GM12878 (cell line): Measurements from ENCODE around the gene GPC3. TPM values are rescaled to one million over a fixed set of nuclear protein-coding genes. Genes with fewer than 3 reads are reported as not detected.

Experiments used
- ATAC-seq: fragments of 200-7000 bp; cut with Tn5 transposase; 3 replicates; pipeline ENCODE4 v1.9.1; 2020; ENCODE audit warnings: mild to moderate bottlenecking, moderate library complexity
- BruUV-seq: library from RNA; stranded (reverse); fragments of 400-500 nt; replicated peaks from 2 replicates; lab custom pipeline; 2021; lab: Mats Ljungman, UMichigan
- CTCF ChIA-PET: fragments of 300-600 bp; sonication (Branson Sonifier 250); formaldehyde crosslinking; extraction: SDS; loops from one replicate; lab custom pipeline; 2021; ENCODE audit warnings: inconsistent platforms; lab: Yijun Ruan, JAX
- POLR2A ChIA-PET: fragments of 350-600 bp; formaldehyde crosslinking; extraction: SDS; loops from one replicate; lab custom pipeline; 2021; ENCODE audit warnings: inconsistent platforms; lab: Charles Lee
- RAD21 ChIA-PET: fragments of 300-600 bp; sonication (Branson Sonifier 250); formaldehyde crosslinking; loops from one replicate; lab custom pipeline; 2023; ENCODE audit warnings: antibody characterized with exemption; ENCODE audit not compliant: unreplicated experiment; lab: Charles Lee
- SMC1A ChIA-PET: fragments of 300-600 bp; sonication (Branson Sonifier 250); formaldehyde crosslinking; loops from one replicate; lab custom pipeline; 2023; ENCODE audit not compliant: unreplicated experiment, uncharacterized antibody; lab: Charles Lee
- DNase-seq: peaks from one replicate; pipeline ENCODE4 v3.0.0-alpha.2; 2011; ENCODE audit warnings: low read depth, low spot score
- FAIRE-seq: peaks from 3 replicates; lab custom pipeline; 2011; peaks lifted over from hg19 to GRCh38; lab: Jason Lieb, UNC
- H2AFZ ChIP-seq: 2 replicates; pipeline ENCODE4 v1.6.0; 2011; ENCODE audit warnings: low read depth, low read length, control low read depth; ENCODE audit not compliant: control insufficient read depth
- H3K27ac ChIP-seq: 2 replicates; pipeline ENCODE4 v1.5.1; 2011; ENCODE audit warnings: control low read depth; ENCODE audit not compliant: control insufficient read depth, insufficient read depth
- H3K27me3 ChIP-seq, 2 experiments: replicated peaks in 1 of 2; 2 replicates each; pipeline versions ENCODE4 v1.6.0 to v1.6.1; 2011; ENCODE audit warnings: low read length in 1 of 2; ENCODE audit not compliant: control insufficient read depth in 2 of 2, insufficient read depth in 2 of 2
- H3K36me3 ChIP-seq, 2 experiments: 2 replicates each; pipeline ENCODE4 v1.5.1; 2011; ENCODE audit warnings: low read length in 1 of 2; ENCODE audit not compliant: control insufficient read depth in 2 of 2, insufficient read depth in 2 of 2
- H3K4me1 ChIP-seq: 2 replicates; pipeline ENCODE4 v1.6.1; 2011; ENCODE audit warnings: mild to moderate bottlenecking, low read length, moderate library complexity, mixed read lengths; ENCODE audit not compliant: control insufficient read depth, insufficient read depth
- H3K4me2 ChIP-seq: 2 replicates; pipeline ENCODE4 v1.6.0; 2011; ENCODE audit warnings: control low read depth; ENCODE audit not compliant: control insufficient read depth, insufficient read depth
- H3K4me3 ChIP-seq: fragments of 200-600 bp; sonication (generic); 2 replicates; pipeline ENCODE4 v1.5.1; 2016
- H3K79me2 ChIP-seq: 2 replicates; pipeline ENCODE4 v1.6.0; 2011; ENCODE audit warnings: low read length; ENCODE audit not compliant: control insufficient read depth, insufficient read depth
- H3K9ac ChIP-seq: 2 replicates; pipeline ENCODE4 v1.8.0; 2011; ENCODE audit warnings: low read length, control low read depth, mixed read lengths; ENCODE audit not compliant: control insufficient read depth, insufficient read depth
- H3K9me3 ChIP-seq: replicated peaks from 3 replicates; pipeline ENCODE4 v1.5.1; 2011; ENCODE audit warnings: mild to moderate bottlenecking, low read length; ENCODE audit not compliant: control insufficient read depth, insufficient read depth
- H4K20me1 ChIP-seq: 2 replicates; pipeline ENCODE4 v1.6.0; 2011; ENCODE audit not compliant: control insufficient read depth, insufficient read depth
- BACH1 ChIP-seq: fragments of 450-650 bp; IDR thresholded peaks from 2 replicates; pipeline ENCODE4 v1.6.1; 2017; ENCODE audit warnings: mild to moderate bottlenecking, borderline replicate concordance
- BCL3 ChIP-seq: IDR thresholded peaks from 2 replicates; pipeline ENCODE4 v1.6.1; 2011; ENCODE audit warnings: borderline replicate concordance, low read depth, mild to moderate bottlenecking, moderate library complexity, low read length; ENCODE audit not compliant: insufficient read depth, poor library complexity, severe bottlenecking
- CBX5 ChIP-seq: sonication (generic); IDR thresholded peaks from 2 replicates; pipeline ENCODE4 v1.6.1; 2016; ENCODE audit warnings: low read depth, moderate library complexity, mild to moderate bottlenecking, inconsistent platforms
- CREB1 ChIP-seq: IDR thresholded peaks from 2 replicates; pipeline ENCODE4 v1.6.1; 2012; ENCODE audit warnings: low read depth, mild to moderate bottlenecking, inconsistent platforms
- EGR1 ChIP-seq, 2 experiments: IDR thresholded peaks; 1 replicate in 1 of 2; 2 replicates in 1 of 2; pipeline ENCODE4 v1.6.1; 2011 to 2012; ENCODE audit warnings: low read depth in 2 of 2, low read length in 2 of 2, borderline replicate concordance in 1 of 2, mild to moderate bottlenecking in 1 of 2, moderate library complexity in 1 of 2
- IRF5 ChIP-seq: fragments of 450-650 bp; IDR thresholded peaks from 2 replicates; pipeline ENCODE4 v1.6.1; 2017; ENCODE audit warnings: borderline replicate concordance
- STAT3 ChIP-seq: IDR thresholded peaks from 2 replicates; pipeline ENCODE4 v1.6.1; 2011; ENCODE audit warnings: low read depth, low read length, improper control_type of control experiment
- WRNIP1 ChIP-seq: IDR thresholded peaks from 2 replicates; pipeline ENCODE4 v1.6.1; 2011; ENCODE audit warnings: low read depth, low read length, improper control_type of control experiment, borderline replicate concordance
- in situ Hi-C: fragments of 300-500 bp; cut with MboI; formaldehyde crosslinking; loops from 9 replicates; pipeline ENCODE4 v1.14.3; 2018; ENCODE audit warnings: mixed read lengths
- intact Hi-C: fragments of 100-400 bp; cut with micrococcal nuclease; formaldehyde crosslinking; loops from one replicate; pipeline ENCODE4 v1.14.2; 2022; ENCODE audit not compliant: unreplicated experiment
- polyA plus RNA-seq, 11 experiments: library from polyadenylated mRNA; depleted of rRNA in 4 of 11; unstranded in 6 of 11; stranded (reverse) in 5 of 11; fragments of >200 nt; fragmentation: Nextera tagmentation in 4 of 11; fragmentation: Illumina TruSeq in 1 of 11; extraction: Ambion mirVana in 4 of 11; extraction: Trizol in 1 of 11; gene quantifications; 1 replicate in 1 of 11; 2 replicates in 10 of 11; pipeline versions ENCODE4 v1.2.1 to v1.2.3, GENCODE V29; 2011 to 2016; ENCODE audit warnings: inconsistent platforms in 2 of 11, missing spikeins in 2 of 11, low read depth in 1 of 11
- total RNA-seq, 4 experiments: library from RNA; depleted of rRNA in 3 of 4; stranded (reverse); fragments of >200 nt in 3 of 4; fragmentation: Illumina TruSeq in 1 of 4; extraction: Trizol in 1 of 4; gene quantifications; 2 replicates each; pipeline versions ENCODE4 v1.2.1 to v1.2.3, GENCODE V29; 2013 to 2021
- TF ChIP-seq, protein P1 (sequence below): fragments of 450-650 bp; IDR thresholded peaks from 2 replicates; pipeline ENCODE4 v1.6.1; 2017; ENCODE audit warnings: mild to moderate bottlenecking

Gene GPC3
- total and polyA plus RNA-seq, 10 of the 15 experiments (the other 5 are each of a cell fraction or from before 2014, with no cell fraction given), result 0.09 to 0.82 TPM; not detected in 8

- no peak for TF ChIP-seq CREB1
- TF ChIP-seq, protein P1, sequence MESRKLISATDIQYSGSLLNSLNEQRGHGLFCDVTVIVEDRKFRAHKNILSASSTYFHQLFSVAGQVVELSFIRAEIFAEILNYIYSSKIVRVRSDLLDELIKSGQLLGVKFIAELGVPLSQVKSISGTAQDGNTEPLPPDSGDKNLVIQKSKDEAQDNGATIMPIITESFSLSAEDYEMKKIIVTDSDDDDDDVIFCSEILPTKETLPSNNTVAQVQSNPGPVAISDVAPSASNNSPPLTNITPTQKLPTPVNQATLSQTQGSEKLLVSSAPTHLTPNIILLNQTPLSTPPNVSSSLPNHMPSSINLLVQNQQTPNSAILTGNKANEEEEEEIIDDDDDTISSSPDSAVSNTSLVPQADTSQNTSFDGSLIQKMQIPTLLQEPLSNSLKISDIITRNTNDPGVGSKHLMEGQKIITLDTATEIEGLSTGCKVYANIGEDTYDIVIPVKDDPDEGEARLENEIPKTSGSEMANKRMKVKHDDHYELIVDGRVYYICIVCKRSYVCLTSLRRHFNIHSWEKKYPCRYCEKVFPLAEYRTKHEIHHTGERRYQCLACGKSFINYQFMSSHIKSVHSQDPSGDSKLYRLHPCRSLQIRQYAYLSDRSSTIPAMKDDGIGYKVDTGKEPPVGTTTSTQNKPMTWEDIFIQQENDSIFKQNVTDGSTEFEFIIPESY, result no peak
- no peak for TF ChIP-seq CBX5
- TF ChIP-seq EGR1 (IDR thresholded peaks at IDR 0.05; ENCODE audit: borderline replicate concordance in 1 of 2, low read depth in 2 of 2, low read length in 2 of 2), result no peak
- TF ChIP-seq IRF5, result no peak
- no peak for TF ChIP-seq STAT3
- no peak for TF ChIP-seq BACH1
These were observed 434.5 kb downstream of the GPC3 start (continued) for GRCh38 chrX:133550665-133551485.

- ChIA-PET CTCF (no interaction called here), RAD21 (no interaction called here), POLR2A (no interaction called here), SMC1A (no interaction called here)
- Histone ChIP-seq H3K27me3 (no peaks in the 10 kb centered on the region), H2AFZ (no peak overlapping the region), H3K9me3 (no peaks in the 10 kb centered on the region), H3K4me2 (no peak overlapping the region), H3K79me2 (no peaks in the 10 kb centered on the region), H3K9ac (no peak overlapping the region), H3K36me3 (no peaks in the 10 kb centered on the region), H3K27ac (no peak overlapping the region), H3K4me1 (no peaks in the 10 kb centered on the region), H3K4me3 (no peak overlapping the region), H4K20me1 (no peaks in the 10 kb centered on the region)
- BruUV-seq, result no TSS peak
- intact Hi-C loops (no loop called here), in situ Hi-C loops (no loop called here)
- no peak for DNase-seq
- FAIRE-seq, result no peak
- ATAC-seq, result no peak
- TF ChIP-seq WRNIP1, result no peak
- TF ChIP-seq BCL3, result no peak
These were observed 436.0 kb downstream of the GPC3 start for GRCh38 chrX:133549295-133549933.
